Kidney epithelial cell (primary cell): ENCODE measurements around the gene ARID4A. TPM values are rescaled to one million over a fixed set of nuclear protein-coding genes. Genes with fewer than 3 reads are reported as not detected.
"Not testable (repeated sequence)": the region's sequence is repeated elsewhere in the genome, so short reads cannot be mapped to it uniquely, and the experiment has no call there.

ENCODE experiments used
- DNase-seq: peaks from one replicate; pipeline ENCODE4 v3.0.0-alpha.2; 2010; ENCODE audit warnings: low read depth
- H3K27me3 ChIP-seq: 2 replicates; pipeline ENCODE4 v1.6.0; 2011; ENCODE audit warnings: low read length; ENCODE audit not compliant: control insufficient read depth, insufficient read depth
- H3K36me3 ChIP-seq: 2 replicates; pipeline ENCODE4 v1.5.1; 2011; ENCODE audit warnings: low read length; ENCODE audit not compliant: control insufficient read depth, insufficient read depth
- H3K4me3 ChIP-seq: 2 replicates; pipeline ENCODE4 v1.5.1; 2011; ENCODE audit warnings: low read depth, mild to moderate bottlenecking, control low read depth, low read length
- CTCF ChIP-seq: IDR thresholded peaks from 2 replicates; pipeline ENCODE4 v1.5.1; 2011; ENCODE audit warnings: mild to moderate bottlenecking, moderate library complexity, low read length, control low read depth, inconsistent platforms; ENCODE audit not compliant: insufficient read depth, poor library complexity, severe bottlenecking
- total RNA-seq: library from RNA; depleted of rRNA; stranded (reverse); fragments of >200 nt; gene quantifications from 2 replicates; pipeline ENCODE4 v1.2.3, GENCODE V29; 2015

ARID4A gene
- total RNA-seq, 1 donor from 2014 or later = 4.4 TPM

DNA sequence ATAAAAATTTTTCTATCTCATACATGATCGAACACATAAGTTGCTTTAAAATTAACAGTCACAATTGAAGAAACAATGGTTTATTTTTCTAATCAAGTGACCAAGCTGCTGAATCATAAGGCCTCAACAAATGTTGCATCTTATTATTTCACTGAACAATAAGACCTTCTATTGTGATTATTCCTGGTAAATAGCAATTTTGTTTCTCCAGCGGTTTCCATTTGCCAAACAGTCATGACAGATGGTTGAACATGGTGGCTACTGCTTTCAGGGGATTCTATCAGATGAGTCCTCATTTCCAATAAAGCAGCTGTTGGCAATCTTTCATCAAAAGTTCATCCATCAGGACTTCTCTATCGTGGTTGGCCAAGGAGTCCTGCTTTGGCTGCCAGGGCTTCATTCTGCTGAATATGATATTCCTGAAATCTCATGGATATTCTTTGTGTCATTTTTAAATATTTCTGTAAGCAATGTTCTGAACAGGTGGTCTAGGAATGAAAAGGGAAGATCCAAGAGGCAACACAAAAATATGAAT is 110.4 kb downstream of the ARID4A start:
- no peaks in the 10 kb centered on the region for H3K27me3 ChIP-seq
- no peak for DNase-seq
- H3K4me3 ChIP-seq = no peak overlapping the region
- no peak for TF ChIP-seq CTCF
- H3K36me3 ChIP-seq = no peaks in the 10 kb centered on the region

DNA sequence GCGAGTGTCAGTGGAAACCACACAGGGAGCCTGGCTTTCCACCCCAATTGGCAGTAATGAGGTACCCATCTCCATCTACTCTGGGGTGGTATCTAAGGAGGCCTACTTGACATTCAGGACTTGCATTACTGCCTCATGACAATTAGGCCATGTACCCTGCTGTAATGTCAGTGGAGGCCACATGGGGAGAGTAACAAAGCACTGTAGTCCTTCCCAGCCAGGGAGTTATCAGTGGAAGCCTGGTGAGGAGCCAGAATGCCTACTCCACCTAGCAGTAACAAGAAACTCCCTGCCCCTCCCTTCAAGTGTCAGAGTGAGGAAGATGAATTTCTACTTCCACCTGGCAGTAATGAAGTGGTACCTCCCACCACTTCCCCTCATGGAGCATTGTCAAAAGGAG is 116.5 kb downstream of the ARID4A start:
- DNase-seq = no peak
- Histone ChIP-seq H3K27me3 (no peaks in the 10 kb centered on the region), H3K4me3 (no peak overlapping the region), H3K36me3 (no peaks in the 10 kb centered on the region)
- no peak for TF ChIP-seq CTCF

- no peak for TF ChIP-seq CTCF
- no peak overlapping the region for H3K4me3 ChIP-seq
- no peaks in the 10 kb centered on the region for H3K27me3 ChIP-seq
- no peaks in the 10 kb centered on the region for H3K36me3 ChIP-seq
- DNase-seq = no peak
Measured at GRCh38 chr14:58415636-58416547, 117.5 kb downstream of the ARID4A start.

GRCh38 chr14:58416934-58417333 is 118.6 kb downstream of the ARID4A start:
- DNase-seq, H3K27me3 ChIP-seq, H3K4me3 ChIP-seq, H3K36me3 ChIP-seq: not testable (repeated sequence)

Other genes with a start within 250 kb of the ARID4A start
- 4.1 and 4.2 TPM in 2 replicates for gene ARMH4, start 146.3 kb upstream of the ARID4A start, total RNA-seq
- 83.6 and 137 TPM in 2 replicates for gene ACTR10, start 98.4 kb upstream of the ARID4A start, total RNA-seq
- gene PSMA3, start 53.7 kb upstream of the ARID4A start, total RNA-seq = 129 and 160 TPM in 2 replicates
- gene TOMM20L, start 97.4 kb downstream of the ARID4A start, total RNA-seq = not detected in 2 replicates
- gene TIMM9, start 129.0 kb downstream of the ARID4A start, total RNA-seq = 72.7 and 113 TPM in 2 replicates
- gene KIAA0586, start 129.2 kb downstream of the ARID4A start, total RNA-seq = 21.2 and 21.4 TPM in 2 replicates